Naive thymus-derived CD4-positive, alpha-beta T cell (primary cell): ENCODE data around the gene APLP2. TPM values are rescaled to one million over a fixed set of nuclear protein-coding genes. Genes with fewer than 3 reads are reported as not detected.

Experiments
- ATAC-seq: fragments of 150-1000 bp; cut with Tn5 transposase; 2 replicates; pipeline ENCODE4 v1.10.0; 2021; ENCODE audit warnings: mild to moderate bottlenecking, moderate library complexity
- CTCF ChIA-PET: fragments of 350-600 bp; sonication (Branson Sonifier 250); formaldehyde crosslinking; loops from one replicate; lab custom pipeline; 2021; ENCODE audit warnings: antibody characterized with exemption; lab: Charles Lee
- POLR2A ChIA-PET: fragments of 350-600 bp; sonication (Branson Sonifier 250); formaldehyde crosslinking; loops from one replicate; lab custom pipeline; 2021; ENCODE audit warnings: antibody characterized with exemption, inconsistent platforms; lab: Charles Lee
- DNase-seq, 9 donors: peaks; one replicate each; pipeline versions ENCODE4 v3.0.0 to v3.0.0-alpha.2; 2020 to 2022; ENCODE audit warnings: mixed read lengths in 1 of 9
- H3K27ac ChIP-seq: one replicate; pipeline ENCODE4 v1.7.0; 2013; ENCODE audit warnings: mild to moderate bottlenecking, low read depth, low read length, moderate library complexity
- H3K27me3 ChIP-seq, 2 donors: one replicate each; pipeline ENCODE4 v1.7.0; 2013; ENCODE audit warnings: low read length in 2 of 2, mild to moderate bottlenecking in 2 of 2, moderate library complexity in 2 of 2; ENCODE audit not compliant: control insufficient read depth in 2 of 2, insufficient read depth in 2 of 2
- H3K36me3 ChIP-seq, 3 experiments: 1 replicate in 2 of 3; 2 replicates in 1 of 3; pipeline ENCODE4 v1.7.0; 2013; ENCODE audit warnings: low read length in 3 of 3, mild to moderate bottlenecking in 3 of 3, moderate library complexity in 1 of 3; ENCODE audit not compliant: insufficient read depth in 3 of 3, control insufficient read depth in 2 of 3
- H3K4me1 ChIP-seq, 2 donors: one replicate each; pipeline ENCODE4 v1.7.0; 2013; ENCODE audit warnings: low read length in 2 of 2, mild to moderate bottlenecking in 2 of 2, moderate library complexity in 1 of 2; ENCODE audit not compliant: control insufficient read depth in 2 of 2, insufficient read depth in 2 of 2
- H3K4me3 ChIP-seq: 2 replicates; pipeline ENCODE4 v1.7.0; 2013; ENCODE audit warnings: mild to moderate bottlenecking, low read length
- H3K9me3 ChIP-seq, 3 experiments: 1 replicate in 2 of 3; 2 replicates in 1 of 3; pipeline ENCODE4 v1.7.0; 2013; ENCODE audit warnings: low read length in 3 of 3; ENCODE audit not compliant: control insufficient read depth in 2 of 3
- H3K27ac Mint-ChIP-seq, 9 donors: one replicate each; pipeline ENCODE4 v1.8.0; 2020 to 2022; ENCODE audit warnings: mixed read lengths in 9 of 9, mild to moderate bottlenecking in 8 of 9, moderate library complexity in 5 of 9, inconsistent platforms in 2 of 9
- H3K27me3 Mint-ChIP-seq, 5 donors: one replicate each; pipeline ENCODE4 v1.8.0; 2021 to 2022; ENCODE audit warnings: mixed read lengths in 5 of 5, mild to moderate bottlenecking in 1 of 5
- H3K36me3 Mint-ChIP-seq, 5 donors: one replicate each; pipeline ENCODE4 v1.8.0; 2020 to 2022; ENCODE audit warnings: mixed read lengths in 5 of 5, mild to moderate bottlenecking in 3 of 5, inconsistent platforms in 1 of 5
- H3K4me1 Mint-ChIP-seq, 7 donors: one replicate each; pipeline ENCODE4 v1.8.0; 2020 to 2022; ENCODE audit warnings: mixed read lengths in 7 of 7, mild to moderate bottlenecking in 3 of 7, inconsistent platforms in 1 of 7
- H3K4me3 Mint-ChIP-seq, 10 donors: one replicate each; pipeline ENCODE4 v1.8.0; 2020 to 2022; ENCODE audit warnings: mild to moderate bottlenecking in 10 of 10, mixed read lengths in 10 of 10, moderate library complexity in 6 of 10, inconsistent platforms in 2 of 10
- H3K9me3 Mint-ChIP-seq, 11 donors: one replicate each; pipeline ENCODE4 v1.8.0; 2020 to 2022; ENCODE audit warnings: mixed read lengths in 11 of 11, mild to moderate bottlenecking in 4 of 11, inconsistent platforms in 1 of 11, moderate library complexity in 1 of 11
- intact Hi-C, 2 donors: fragments of 100-400 bp; cut with micrococcal nuclease; formaldehyde crosslinking; loops; one replicate each; pipeline ENCODE4 v1.15.1; 2023
- polyA plus RNA-seq, 2 donors: library from polyadenylated mRNA; unstranded; fragments of 300-500 nt; fragmentation: Illumina TruSeq; gene quantifications; one replicate each; pipeline ENCODE4 v1.2.3, GENCODE V29; 2021
- total RNA-seq, 6 experiments: library from RNA in 5 of 6; stranded (reverse) in 5 of 6; gene quantifications; 1 replicate in 5 of 6; 2 replicates in 1 of 6; pipeline ENCODE4 v1.2.3 and lab custom pipeline; 2021 to 2026

APLP2 gene
- total and polyA plus RNA-seq, 7 experiments from 2014 or later = 26.6 to 172 (median 46.3) TPM

- no peaks in the 10 kb centered on the region for H3K9me3 ChIP-seq
- no peak overlapping the region for H3K27ac ChIP-seq
- H3K27me3 Mint-ChIP-seq = peaks cover 6 to 49% (median 26%) of the 10 kb centered on the region in 5 donors
- H3K9me3 Mint-ChIP-seq = peaks cover 0 to 4% (median 0%) of the 10 kb centered on the region in 11 donors
- H3K4me3 ChIP-seq = no peak overlapping the region
- H3K27ac Mint-ChIP-seq = no peak overlapping the region
- peaks cover 7 to 14% (median 9%) of the 10 kb centered on the region in 7 donors for H3K4me1 Mint-ChIP-seq
- no peak overlapping the region for H3K4me3 Mint-ChIP-seq
- peaks cover 0 to 5% (median 0%) of the 10 kb centered on the region in 3 experiments for H3K36me3 ChIP-seq
- peaks cover 3 to 5% of the 10 kb centered on the region in 2 donors for H3K4me1 ChIP-seq
- DNase-seq = no peak
- POLR2A ChIA-PET = no interaction called here
- intact Hi-C loops = loop anchor here in 1 of 2 donors (10.0 kb wide), 1 partner anchor 850 kb away; the partner anchor contains the start of gene SNX19
- CTCF ChIA-PET = no interaction called here
- peaks cover 0 to 3% of the 10 kb centered on the region in 2 donors for H3K27me3 ChIP-seq
- H3K36me3 Mint-ChIP-seq = no peaks in the 10 kb centered on the region
- ATAC-seq = no peak
These were observed 5.1 kb upstream of the APLP2 start for GRCh38 chr11:130064596-130064995.

GRCh38 chr11:130066338-130066737 is 3.4 kb upstream of the APLP2 start:
- no peak for ATAC-seq
- CTCF ChIA-PET = no interaction called here

GRCh38 chr11:130068546-130068985 is 1.1 kb upstream of the APLP2 start:
- intact Hi-C loops = loop anchor here (2.0 to 10.0 kb wide), 6 partner anchors 76 to 846 kb away; partner anchors contain the start of genes NFRKB (in 1 of the 2), SNX19 (in 1 of the 2) and TMEM45B (in 1 of the 2)
- Histone ChIP-seq H3K4me3 (peak overlapping the region; percentile 87), H3K27ac (peak overlapping the region; percentile 88), H3K9me3 (no peaks in the 10 kb centered on the region), H3K4me1 (peaks cover 3 to 5% of the 10 kb centered on the region in 2 donors), H3K27me3 (peaks cover 0 to 3% of the 10 kb centered on the region in 2 donors), H3K36me3 (peaks cover 0 to 8% (median 0%) of the 10 kb centered on the region in 3 experiments)
- Mint-ChIP-seq H3K36me3 (peaks cover 0 to 3% (median 0%) of the 10 kb centered on the region in 5 donors), H3K4me3 (peak overlapping the region; percentile 94 to 99 (median 96)), H3K27ac (peak overlapping the region; percentile 92 to 97 (median 95)), H3K27me3 (peaks cover 0 to 40% (median 9%) of the 10 kb centered on the region in 5 donors), H3K9me3 (peaks cover 0 to 4% (median 0%) of the 10 kb centered on the region in 11 donors), H3K4me1 (peaks cover 19 to 30% (median 21%) of the 10 kb centered on the region in 7 donors)
- DNase-seq = no peak
- ChIA-PET CTCF (no interaction called here), POLR2A (interaction anchor here (1.2 kb wide), 1 partner anchor 65 kb away, joined by 8 read pairs; the partner anchor contains the start of gene PRDM10)
- no peak for ATAC-seq

More at GRCh38 chr11:130066338-130066737, 3.4 kb upstream of the APLP2 start:
- no peak overlapping the region for H3K27ac ChIP-seq
- peaks cover 0 to 4% (median 0%) of the 10 kb centered on the region in 11 donors for H3K9me3 Mint-ChIP-seq
- POLR2A ChIA-PET = interaction anchor here (0.7 to 1.3 kb wide), 2 partner anchors 62 to 63 kb away, joined by 3 to 7 read pairs; no protein-coding TSS in a partner anchor
- no peaks in the 10 kb centered on the region for H3K27me3 ChIP-seq
- no peak overlapping the region for H3K4me3 Mint-ChIP-seq
- H3K27me3 Mint-ChIP-seq = peaks cover 0 to 40% (median 10%) of the 10 kb centered on the region in 5 donors
- intact Hi-C loops = loop anchor here in 1 of 2 donors (10.0 kb wide), 1 partner anchor 848 kb away; the partner anchor contains the start of gene SNX19
- DNase-seq = no peak
- H3K27ac Mint-ChIP-seq = no peak overlapping the region
- H3K36me3 Mint-ChIP-seq = no peaks in the 10 kb centered on the region
- H3K4me1 ChIP-seq = peaks cover 3 to 5% of the 10 kb centered on the region in 2 donors
- no peaks in the 10 kb centered on the region for H3K9me3 ChIP-seq
- H3K4me1 Mint-ChIP-seq = peaks cover 12 to 20% (median 15%) of the 10 kb centered on the region in 7 donors
- H3K36me3 ChIP-seq = peaks cover 0 to 8% (median 0%) of the 10 kb centered on the region in 3 experiments
- no peak overlapping the region for H3K4me3 ChIP-seq

DNA sequence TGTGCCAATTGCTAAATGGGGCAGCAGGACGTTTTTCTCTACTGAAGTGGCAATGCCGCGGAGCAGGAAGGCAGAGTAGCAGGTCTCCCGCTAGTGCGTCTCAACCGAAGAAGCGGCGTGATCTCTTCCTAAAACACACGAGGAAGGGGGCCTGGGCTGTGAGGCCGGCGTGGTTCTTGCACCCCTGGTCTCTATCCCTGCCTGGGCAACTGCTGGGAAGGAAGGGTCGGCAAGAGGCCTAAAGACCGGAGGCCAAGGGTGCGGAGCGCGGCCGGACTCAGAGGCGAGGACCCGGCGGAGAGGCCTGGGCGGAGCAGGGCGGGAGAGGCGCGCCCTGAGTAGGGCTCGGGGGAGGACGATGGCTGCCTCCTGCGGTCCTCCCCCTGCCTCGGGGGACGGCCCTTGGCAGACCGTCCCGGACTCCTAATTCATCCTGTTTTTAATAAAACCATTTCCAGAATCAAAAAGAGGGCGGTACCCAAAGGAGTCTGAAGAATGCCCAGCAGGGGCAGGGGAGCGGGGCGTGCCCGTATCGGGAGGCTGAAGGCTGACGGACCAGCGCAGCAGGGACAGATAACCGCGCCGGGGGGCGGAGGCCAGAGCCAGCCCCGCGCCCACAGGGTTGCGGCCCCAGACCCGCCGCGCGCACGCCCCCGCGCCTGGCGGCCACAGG is 572 bp upstream of the APLP2 start:
- H3K36me3 ChIP-seq = peaks cover 0 to 8% (median 0%) of the 10 kb centered on the region in 3 experiments
- H3K27ac ChIP-seq = peak overlapping the region; percentile 88
- H3K4me1 Mint-ChIP-seq = peaks cover 19 to 33% (median 21%) of the 10 kb centered on the region in 7 donors
- peaks cover 3 to 5% of the 10 kb centered on the region in 2 donors for H3K4me1 ChIP-seq
- peaks cover 0 to 4% (median 0%) of the 10 kb centered on the region in 5 donors for H3K36me3 Mint-ChIP-seq
- H3K4me3 Mint-ChIP-seq = peak overlapping the region; percentile 94 to 99 (median 96)
- intact Hi-C loops = loop anchor here (1.0 to 10.0 kb wide), 15 partner anchors 50 to 847 kb away; partner anchors contain the start of genes NFRKB (in 2 of the 2), SNX19 (in 2 of the 2), PRDM10 (in 1 of the 2) and TMEM45B (in 1 of the 2)
- ChIA-PET CTCF (no interaction called here), POLR2A (interaction anchor here (1.0 to 2.9 kb wide), 2 partner anchors 66 to 183 kb away, joined by 4 to 55 read pairs; partner anchors contain the start of gene PRDM10)
- H3K4me3 ChIP-seq = peak overlapping the region; percentile 87
- H3K9me3 Mint-ChIP-seq = peaks cover 0 to 4% (median 0%) of the 10 kb centered on the region in 11 donors
- peaks cover 0 to 35% (median 5%) of the 10 kb centered on the region in 5 donors for H3K27me3 Mint-ChIP-seq
- peak in 7 of 9 donors; percentile 51 to 76 (median 71) for DNase-seq
- no peaks in the 10 kb centered on the region for H3K9me3 ChIP-seq
- H3K27me3 ChIP-seq = peaks cover 0 to 3% of the 10 kb centered on the region in 2 donors
- ATAC-seq = peak; percentile 58
- peak overlapping the region; percentile 92 to 97 (median 95) for H3K27ac Mint-ChIP-seq

DNA sequence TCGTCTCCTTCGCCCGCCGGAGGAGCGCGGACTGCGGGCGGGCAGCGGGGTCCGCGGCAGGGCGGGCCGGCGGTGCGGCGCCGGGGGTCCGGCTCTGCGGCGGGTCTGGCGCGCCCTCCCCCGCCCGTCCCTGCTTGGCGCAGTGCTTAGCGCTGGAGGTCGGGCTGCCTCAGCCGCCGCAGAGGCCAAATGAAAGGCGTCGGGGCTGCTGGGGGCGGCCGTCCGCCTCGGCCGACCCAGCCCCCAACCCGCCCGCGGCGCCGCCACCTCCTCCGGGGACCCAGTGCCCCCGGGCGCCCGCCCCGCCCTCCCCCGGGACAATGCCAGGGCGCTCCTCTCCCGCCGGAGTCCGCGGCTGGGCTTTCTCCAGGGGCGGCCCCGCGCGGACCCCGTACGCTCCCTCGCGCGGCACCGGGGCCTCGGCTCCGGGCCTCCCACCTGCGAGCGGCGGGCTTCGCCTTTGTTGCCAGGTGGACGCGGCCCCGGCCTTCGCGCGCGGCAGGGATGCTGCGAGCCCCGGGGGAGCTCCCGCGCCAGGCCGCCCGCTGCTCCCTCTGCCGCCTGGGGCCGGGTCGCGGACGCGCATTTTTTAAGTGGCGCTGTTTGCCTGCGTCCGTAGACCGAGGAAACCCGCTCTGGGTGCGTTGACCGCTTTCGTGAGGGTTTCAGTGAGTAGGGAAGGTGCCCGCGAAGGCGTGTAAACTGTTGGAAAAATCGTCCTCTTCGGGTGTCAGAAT is 583 bp downstream of the APLP2 start:
- Histone ChIP-seq H3K27ac (peak overlapping the region; percentile 89), H3K9me3 (no peaks in the 10 kb centered on the region), H3K4me3 (peak overlapping the region; percentile 87), H3K27me3 (peaks cover 0 to 3% of the 10 kb centered on the region in 2 donors), H3K36me3 (peaks cover 0 to 8% (median 0%) of the 10 kb centered on the region in 3 experiments), H3K4me1 (peaks cover 3 to 5% of the 10 kb centered on the region in 2 donors)
- H3K9me3 Mint-ChIP-seq = peaks cover 0 to 4% (median 0%) of the 10 kb centered on the region in 11 donors
- DNase-seq = peak; percentile 22 to 64 (median 43)
- peak; percentile 8 for ATAC-seq
- peaks cover 0 to 25% (median 0%) of the 10 kb centered on the region in 5 donors for H3K27me3 Mint-ChIP-seq
- intact Hi-C loops = loop anchor here in 1 of 2 donors (5.0 kb wide), 1 partner anchor 793 kb away; no protein-coding TSS in a partner anchor
- peak overlapping the region; percentile 94 to 99 (median 96) for H3K4me3 Mint-ChIP-seq
- H3K27ac Mint-ChIP-seq = peak overlapping the region in 5 of 9 donors; percentile 80 to 96 (median 93)
- ChIA-PET POLR2A (interaction anchor here (0.6 to 2.9 kb wide), 4 partner anchors 68 to 184 kb away, joined by 3 to 55 read pairs (median 4); partner anchors contain the start of gene PRDM10), CTCF (interaction anchor here (0.9 to 2.2 kb wide), 5 partner anchors 49 to 149 kb away, joined by 3 to 8 read pairs (median 5); partner anchors contain the start of gene PRDM10)
- H3K36me3 Mint-ChIP-seq = peaks cover 0 to 4% (median 0%) of the 10 kb centered on the region in 5 donors
- H3K4me1 Mint-ChIP-seq = peaks cover 19 to 33% (median 21%) of the 10 kb centered on the region in 7 donors
